G401 (cell line): ENCODE measurements around the gene SLC27A5. TPM values are rescaled to one million over a fixed set of nuclear protein-coding genes. Genes with fewer than 3 reads are reported as not detected.
"Not testable (repeated sequence)": the region's sequence is repeated elsewhere in the genome, so short reads cannot be mapped to it uniquely, and the experiment has no call there.

Experiments
- DNase-seq: peaks from one replicate; pipeline ENCODE4 v3.0.0-alpha.2; 2015; ENCODE audit warnings: low spot score
- in situ Hi-C: cut with HindIII; loops from 2 replicates; pipeline ENCODE4 v1.10.0; 2016; ENCODE audit warnings: low sequenced_read_pairs, mixed read lengths
- total RNA-seq: library from RNA; depleted of rRNA; stranded (reverse); fragments of >200 nt; shearing (Covaris generic); gene quantifications from 2 replicates; pipeline ENCODE4 v1.2.3, GENCODE V29; 2014; rRNA removed

The SLC27A5 gene
- total RNA-seq, 1 experiment from 2014 or later = 12.0 TPM

- DNase-seq = no peak
- in situ Hi-C loops = no loop called here
Measured at GRCh38 chr19:58450856-58451357, 60.9 kb downstream of the SLC27A5 start.

GRCh38 chr19:58449980-58450379, 61.8 kb downstream of the SLC27A5 start:
- in situ Hi-C loops, DNase-seq: not testable (repeated sequence)

GRCh38 chr19:58448860-58449259, 62.9 kb downstream of the SLC27A5 start:
- DNase-seq, in situ Hi-C loops: not testable (repeated sequence)

Other genes starting within 250 kb of the SLC27A5 start
- 5.2 and 6.5 TPM in 2 replicates for gene ZNF8, start 233.0 kb downstream of the SLC27A5 start, total RNA-seq
- gene ERVK3-1, start 206.6 kb downstream of the SLC27A5 start, total RNA-seq = 22.0 and 23.4 TPM in 2 replicates
- gene ZSCAN22, start 185.0 kb downstream of the SLC27A5 start, total RNA-seq = 2.9 and 3.7 TPM in 2 replicates
- 64.2 and 80.3 TPM in 2 replicates for gene A1BG, start 158.5 kb downstream of the SLC27A5 start, total RNA-seq
- gene ZNF497, start 149.2 kb downstream of the SLC27A5 start, total RNA-seq = 1.2 and 4.7 TPM in 2 replicates
- gene ZNF837, start 131.0 kb downstream of the SLC27A5 start, total RNA-seq = 9.2 and 9.6 TPM in 2 replicates
- gene RPS5, start 124.7 kb downstream of the SLC27A5 start, total RNA-seq = 2,081 and 2,975 TPM in 2 replicates
- gene RNF225, start 116.3 kb downstream of the SLC27A5 start, total RNA-seq = not detected in 2 replicates
- gene ZNF584, start 103.3 kb downstream of the SLC27A5 start, total RNA-seq = 25.8 and 60.2 TPM in 2 replicates
- gene ZNF132, start 71.8 kb downstream of the SLC27A5 start, total RNA-seq = not detected in 2 replicates
- gene ZNF324B, start 60.4 kb downstream of the SLC27A5 start, total RNA-seq = 8.1 and 11.0 TPM in 2 replicates
- 10.8 and 11.6 TPM in 2 replicates for gene ZNF324, start 44.9 kb downstream of the SLC27A5 start, total RNA-seq
- 12.8 and 22.3 TPM in 2 replicates for gene ZNF446, start 35.6 kb downstream of the SLC27A5 start, total RNA-seq
- gene ZBTB45, start 7.8 kb upstream of the SLC27A5 start, total RNA-seq = 6.1 and 6.6 TPM in 2 replicates
- gene TRIM28, start 32.1 kb upstream of the SLC27A5 start, total RNA-seq = 579 and 1,015 TPM in 2 replicates
- 71.9 and 97.7 TPM in 2 replicates for gene CHMP2A, start 43.1 kb upstream of the SLC27A5 start, total RNA-seq
- 187 and 192 TPM in 2 replicates for gene UBE2M, start 46.6 kb upstream of the SLC27A5 start, total RNA-seq
- 9.4 and 10.7 TPM in 2 replicates for gene MZF1, start 61.3 kb upstream of the SLC27A5 start, total RNA-seq